Measurements from ENCODE around the gene HS3ST3B1.

The HS3ST3B1 gene

DNA sequence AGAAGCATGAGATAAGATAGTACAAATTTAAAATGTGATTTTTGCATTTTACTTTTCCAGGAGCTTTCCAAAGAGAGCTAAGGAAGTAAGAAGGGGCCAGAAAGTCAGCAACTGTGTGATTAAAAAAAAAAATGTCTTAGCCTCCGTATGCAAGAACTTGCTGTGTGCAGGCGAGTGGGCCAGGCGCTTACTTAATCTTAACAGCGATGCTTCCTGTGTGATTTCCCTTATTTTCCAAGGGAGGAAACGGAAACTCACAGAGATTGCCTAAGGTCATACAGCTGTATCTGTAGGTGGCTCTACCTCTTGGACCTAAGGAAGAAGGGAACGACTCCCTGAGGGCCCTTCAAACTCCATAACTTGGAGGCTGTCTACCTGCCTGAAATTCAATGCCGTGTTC is 11.1 kb downstream of the HS3ST3B1 start:
- H3K4me3 ChIP-seq (ENCODE audit: low read length) = no peak overlapping the region

DNA sequence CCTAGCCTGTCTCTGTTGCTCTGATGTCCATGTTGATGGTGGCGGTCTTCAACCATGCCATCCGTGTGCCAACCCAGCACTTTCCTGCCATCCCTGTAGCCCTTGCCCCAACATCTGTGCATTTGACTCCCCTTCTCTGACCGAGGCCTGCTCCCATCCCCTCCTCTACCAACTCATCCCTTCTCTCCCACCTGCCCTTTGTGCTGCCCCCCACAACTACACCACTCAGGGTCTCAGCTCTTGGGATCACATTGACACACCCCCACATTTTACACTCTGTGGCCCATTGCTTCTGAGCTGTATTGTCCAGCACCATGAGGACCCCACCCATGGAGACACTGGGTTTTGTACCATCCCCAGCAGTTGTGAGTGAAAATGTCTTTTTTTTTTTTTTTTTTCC is 11.6 kb downstream of the HS3ST3B1 start:
- no peak for DNase-seq (ENCODE audit: low read depth)
- no peak overlapping the region for H3K4me3 ChIP-seq (ENCODE audit: low read length)
- no peak for TF ChIP-seq CTCF (IDR thresholded peaks at IDR 0.05; ENCODE audit: insufficient read depth, low read depth, low read length, missing control alignments)

More for the DNA sequence above, 11.1 kb downstream of the HS3ST3B1 start:
- no peak for TF ChIP-seq CTCF (IDR thresholded peaks at IDR 0.05; ENCODE audit: insufficient read depth, low read depth, low read length, missing control alignments)
- no peak for DNase-seq (ENCODE audit: low read depth)

- H3K4me3 ChIP-seq (ENCODE audit: low read length) = no peak overlapping the region
- DNase-seq (ENCODE audit: low read depth) = no peak
- TF ChIP-seq CTCF (IDR thresholded peaks at IDR 0.05; ENCODE audit: insufficient read depth, low read depth, low read length, missing control alignments) = no peak
Observed at GRCh38 chr17:14316126-14316832, 15.4 kb downstream of the HS3ST3B1 start.

DNA sequence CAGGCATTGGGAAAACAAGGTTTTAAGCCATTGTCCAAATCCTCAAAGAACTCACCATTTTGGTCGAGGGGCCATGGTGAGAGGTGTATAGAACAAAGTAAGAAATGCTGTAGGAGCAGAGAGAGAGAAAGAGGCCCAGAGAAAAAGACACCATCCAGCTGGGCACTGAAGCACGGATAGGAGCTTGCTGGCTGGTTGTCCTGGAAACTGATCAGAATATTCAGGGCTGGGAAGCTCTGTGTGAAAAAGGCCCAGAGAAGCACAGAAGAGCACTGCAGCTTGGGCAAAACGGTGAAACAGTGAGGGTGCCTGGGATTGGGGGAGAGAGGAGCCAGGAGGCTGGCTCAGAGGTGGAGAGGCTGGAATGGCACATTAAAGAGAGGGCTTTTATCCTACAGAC is 16.5 kb downstream of the HS3ST3B1 start:
- DNase-seq (ENCODE audit: low read depth) = no peak
- TF ChIP-seq CTCF (IDR thresholded peaks at IDR 0.05; ENCODE audit: insufficient read depth, low read depth, low read length, missing control alignments) = no peak
- no peak overlapping the region for H3K4me3 ChIP-seq (ENCODE audit: low read length)

- DNase-seq (ENCODE audit: low read depth) = no peak
- no peak for TF ChIP-seq CTCF (IDR thresholded peaks at IDR 0.05; ENCODE audit: insufficient read depth, low read depth, low read length, missing control alignments)
- H3K4me3 ChIP-seq (ENCODE audit: low read length) = no peak overlapping the region
Observed at GRCh38 chr17:14318109-14318917, 17.4 kb downstream of the HS3ST3B1 start.

DNA sequence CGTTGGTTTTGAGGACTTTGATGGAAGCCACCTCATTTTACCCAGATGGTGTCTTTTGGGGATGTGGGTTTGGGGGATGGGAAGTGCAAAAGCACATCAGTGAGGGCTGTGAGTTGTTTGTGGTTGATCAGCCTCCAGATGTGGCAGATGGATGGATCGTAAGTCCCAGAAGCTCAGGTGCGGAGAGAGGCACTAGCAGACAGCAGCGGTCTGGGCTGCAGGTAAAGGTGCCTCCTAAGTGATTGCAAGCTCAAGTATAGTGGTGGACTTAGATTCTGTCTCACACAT is 18.0 kb downstream of the HS3ST3B1 start:
- H3K4me3 ChIP-seq (ENCODE audit: low read length) = no peak overlapping the region
- no peak for DNase-seq (ENCODE audit: low read depth)
- no peak for TF ChIP-seq CTCF (IDR thresholded peaks at IDR 0.05; ENCODE audit: insufficient read depth, low read depth, low read length, missing control alignments)

Data from epithelial cell of esophagus (primary cell).